ENCODE measurements around the gene GLUD2. TPM values are rescaled to one million over a fixed set of nuclear protein-coding genes. Genes with fewer than 3 reads are reported as not detected.
"Not testable (repeated sequence)": the region's sequence is repeated elsewhere in the genome, so short reads cannot be mapped to it uniquely, and the experiment has no call there.

The GLUD2 gene
- total RNA-seq (1.3 and 1.8 TPM in 2 replicates), polyA plus RNA-seq (0.67 and 0.80 TPM in 2 replicates), polyA minus RNA-seq (ENCODE audit: low replicate concordance) (0.67 TPM in 1 of 2 replicates, not detected in the other)
- polyA plus RNA-seq (2012) = 0.47 and 0.83 TPM in 2 replicates

DNA sequence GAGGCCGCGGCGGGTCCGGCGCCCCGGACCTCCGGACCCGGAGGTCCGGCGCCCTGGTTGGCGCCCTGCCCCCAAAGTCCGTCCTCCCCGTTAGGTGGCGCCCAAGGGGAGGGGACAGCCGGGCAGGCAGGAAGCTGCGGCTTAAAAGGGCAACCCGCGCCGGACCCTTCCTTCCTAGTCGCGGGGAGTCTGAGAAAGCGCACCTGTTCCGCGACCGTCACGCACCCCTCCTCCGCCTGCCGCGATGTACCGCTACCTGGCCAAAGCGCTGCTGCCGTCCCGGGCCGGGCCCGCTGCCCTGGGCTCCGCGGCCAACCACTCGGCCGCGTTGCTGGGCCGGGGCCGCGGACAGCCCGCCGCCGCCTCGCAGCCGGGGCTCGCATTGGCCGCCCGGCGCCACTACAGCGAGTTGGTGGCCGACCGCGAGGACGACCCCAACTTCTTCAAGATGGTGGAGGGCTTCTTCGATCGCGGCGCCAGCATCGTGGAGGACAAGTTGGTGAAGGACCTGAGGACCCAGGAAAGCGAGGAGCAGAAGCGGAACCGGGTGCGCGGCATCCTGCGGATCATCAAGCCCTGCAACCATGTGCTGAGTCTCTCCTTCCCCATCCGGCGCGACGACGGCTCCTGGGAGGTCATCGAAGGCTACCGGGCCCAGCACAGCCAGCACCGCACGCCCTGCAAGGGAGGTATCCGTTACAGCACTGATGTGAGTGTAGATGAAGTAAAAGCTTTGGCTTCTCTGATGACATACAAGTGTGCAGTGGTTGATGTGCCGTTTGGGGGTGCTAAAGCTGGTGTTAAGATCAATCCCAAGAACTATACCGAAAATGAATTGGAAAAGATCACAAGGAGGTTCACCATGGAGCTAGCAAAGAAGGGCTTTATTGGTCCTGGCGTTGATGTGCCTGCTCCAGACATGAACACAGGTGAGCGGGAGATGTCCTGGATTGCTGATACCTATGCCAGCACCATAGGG, at the start of gene GLUD2:
Gene GLUD2, plus strand, starts transcription at position 170 of the 979 bp plus-strand sequence. Its CDS starts 75 bp downstream, at position 245.
- H3K36me3 ChIP-seq (ENCODE audit: control insufficient read depth, insufficient read depth, low read length); H3K79me2 ChIP-seq (ENCODE audit: control insufficient read depth, insufficient read depth, low read length); H3K9ac ChIP-seq (ENCODE audit: insufficient read depth, low read length); H3K27ac ChIP-seq (ENCODE audit: insufficient read depth, low read length); H3K9me3 ChIP-seq (ENCODE audit: control insufficient read depth, insufficient read depth, low read depth, low read length); H3K4me1 ChIP-seq (ENCODE audit: control insufficient read depth, extremely low read depth, insufficient read depth, low read length); H3K4me2 ChIP-seq (ENCODE audit: extremely low read depth, insufficient read depth, low read length); H3K27me3 ChIP-seq (ENCODE audit: control insufficient read depth, insufficient read depth, low read length); H4K20me1 ChIP-seq (ENCODE audit: control insufficient read depth, extremely low read depth, insufficient read depth, low read length); H2AFZ ChIP-seq (ENCODE audit: low read length): not testable (repeated sequence)
- peak in 1 of 2 donors; percentile 26 for DNase-seq (ENCODE audit: low read depth in 2 of 2)
- H3K4me3 ChIP-seq (replicated peaks in 1 of 4; ENCODE audit: control extremely low read depth in 1 of 4, insufficient read depth in 1 of 4, low read depth in 3 of 4, low read length in 4 of 4) = peak within 1 kb of the TSS in 1 of 4 experiments; percentile 27

DNA sequence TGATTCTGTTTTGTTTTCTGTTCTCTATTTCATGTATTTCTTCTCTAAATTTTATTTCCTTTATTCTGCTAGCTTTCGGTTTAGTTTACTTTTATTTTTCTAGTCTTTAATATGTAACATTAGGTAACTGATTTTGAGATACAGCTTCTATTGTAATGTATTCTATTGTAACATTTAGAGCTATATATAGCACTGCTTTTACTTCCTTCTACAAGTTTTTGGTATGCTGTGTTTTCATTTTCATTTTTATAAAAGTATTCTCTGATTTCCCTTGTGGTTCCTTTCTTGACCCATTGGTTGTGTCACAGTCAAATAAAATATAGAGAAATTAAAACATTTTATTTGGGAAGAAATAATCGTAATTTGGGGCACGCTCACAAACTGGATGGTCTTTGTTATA, 48.0 kb upstream of the GLUD2 start:
- Histone ChIP-seq H3K4me3 (replicated peaks in 1 of 4; ENCODE audit: control extremely low read depth in 1 of 4, insufficient read depth in 1 of 4, low read depth in 3 of 4, low read length in 4 of 4) (no peak overlapping the region), H3K36me3 (ENCODE audit: control insufficient read depth, insufficient read depth, low read length) (no peaks in the 10 kb centered on the region), H4K20me1 (ENCODE audit: control insufficient read depth, extremely low read depth, insufficient read depth, low read length) (no peaks in the 10 kb centered on the region), H3K9ac (ENCODE audit: insufficient read depth, low read length) (no peak overlapping the region), H3K27ac (ENCODE audit: insufficient read depth, low read length) (no peak overlapping the region), H3K27me3 (ENCODE audit: control insufficient read depth, insufficient read depth, low read length) (no peaks in the 10 kb centered on the region), H3K4me2 (ENCODE audit: extremely low read depth, insufficient read depth, low read length) (no peak overlapping the region), H2AFZ (ENCODE audit: low read length) (no peak overlapping the region), H3K79me2 (ENCODE audit: control insufficient read depth, insufficient read depth, low read length) (no peaks in the 10 kb centered on the region), H3K9me3 (ENCODE audit: control insufficient read depth, insufficient read depth, low read depth, low read length) (no peaks in the 10 kb centered on the region), H3K4me1 (ENCODE audit: control insufficient read depth, extremely low read depth, insufficient read depth, low read length) (no peaks in the 10 kb centered on the region)
- TF ChIP-seq, protein P1, sequence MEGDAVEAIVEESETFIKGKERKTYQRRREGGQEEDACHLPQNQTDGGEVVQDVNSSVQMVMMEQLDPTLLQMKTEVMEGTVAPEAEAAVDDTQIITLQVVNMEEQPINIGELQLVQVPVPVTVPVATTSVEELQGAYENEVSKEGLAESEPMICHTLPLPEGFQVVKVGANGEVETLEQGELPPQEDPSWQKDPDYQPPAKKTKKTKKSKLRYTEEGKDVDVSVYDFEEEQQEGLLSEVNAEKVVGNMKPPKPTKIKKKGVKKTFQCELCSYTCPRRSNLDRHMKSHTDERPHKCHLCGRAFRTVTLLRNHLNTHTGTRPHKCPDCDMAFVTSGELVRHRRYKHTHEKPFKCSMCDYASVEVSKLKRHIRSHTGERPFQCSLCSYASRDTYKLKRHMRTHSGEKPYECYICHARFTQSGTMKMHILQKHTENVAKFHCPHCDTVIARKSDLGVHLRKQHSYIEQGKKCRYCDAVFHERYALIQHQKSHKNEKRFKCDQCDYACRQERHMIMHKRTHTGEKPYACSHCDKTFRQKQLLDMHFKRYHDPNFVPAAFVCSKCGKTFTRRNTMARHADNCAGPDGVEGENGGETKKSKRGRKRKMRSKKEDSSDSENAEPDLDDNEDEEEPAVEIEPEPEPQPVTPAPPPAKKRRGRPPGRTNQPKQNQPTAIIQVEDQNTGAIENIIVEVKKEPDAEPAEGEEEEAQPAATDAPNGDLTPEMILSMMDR (conservative IDR thresholded peaks at IDR 0.05 in 1 of 2, IDR thresholded peaks at IDR 0.05 in 1 of 2; ENCODE audit: low read depth in 1 of 2, low read length in 2 of 2) = no peak
- TF ChIP-seq EZH2 (IDR thresholded peaks at IDR 0.05; ENCODE audit: low read length, missing control alignments) = no peak
- DNase-seq (ENCODE audit: low read depth in 2 of 2) = no peak

DNA sequence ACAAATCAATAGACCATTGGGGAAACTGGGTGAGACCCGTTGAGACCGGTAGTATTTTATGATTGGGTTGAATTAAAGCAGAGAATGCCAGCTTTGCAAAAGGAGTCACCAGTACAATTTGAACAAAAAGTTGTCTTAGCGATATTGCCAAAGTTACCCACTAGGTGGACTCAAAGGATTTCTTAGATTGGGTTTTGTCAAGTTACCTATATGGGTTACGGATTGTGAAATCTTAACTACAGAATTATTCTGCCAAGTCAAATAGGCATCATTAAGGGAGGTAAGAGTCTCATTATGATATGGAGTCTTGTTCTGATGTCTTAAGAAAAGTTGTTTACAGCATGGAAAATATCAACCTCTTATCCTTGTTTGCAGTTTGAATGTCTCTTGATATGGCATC, 46.8 kb upstream of the GLUD2 start:
- Histone ChIP-seq H3K36me3 (ENCODE audit: control insufficient read depth, insufficient read depth, low read length) (no peaks in the 10 kb centered on the region), H3K79me2 (ENCODE audit: control insufficient read depth, insufficient read depth, low read length) (no peaks in the 10 kb centered on the region), H4K20me1 (ENCODE audit: control insufficient read depth, extremely low read depth, insufficient read depth, low read length) (no peaks in the 10 kb centered on the region), H3K4me3 (replicated peaks in 1 of 4; ENCODE audit: control extremely low read depth in 1 of 4, insufficient read depth in 1 of 4, low read depth in 3 of 4, low read length in 4 of 4) (no peak overlapping the region), H3K4me1 (ENCODE audit: control insufficient read depth, extremely low read depth, insufficient read depth, low read length) (no peaks in the 10 kb centered on the region), H3K9me3 (ENCODE audit: control insufficient read depth, insufficient read depth, low read depth, low read length) (no peaks in the 10 kb centered on the region), H3K27me3 (ENCODE audit: control insufficient read depth, insufficient read depth, low read length) (no peaks in the 10 kb centered on the region), H3K9ac (ENCODE audit: insufficient read depth, low read length) (no peak overlapping the region), H3K27ac (ENCODE audit: insufficient read depth, low read length) (no peak overlapping the region), H3K4me2 (ENCODE audit: extremely low read depth, insufficient read depth, low read length) (no peak overlapping the region), H2AFZ (ENCODE audit: low read length) (no peak overlapping the region)
- TF ChIP-seq, protein P1 (conservative IDR thresholded peaks at IDR 0.05 in 1 of 2, IDR thresholded peaks at IDR 0.05 in 1 of 2; ENCODE audit: low read depth in 1 of 2, low read length in 2 of 2) = no peak
- no peak for TF ChIP-seq EZH2 (IDR thresholded peaks at IDR 0.05; ENCODE audit: low read length, missing control alignments)
- peak in 1 of 2 donors; percentile 9 for DNase-seq (ENCODE audit: low read depth in 2 of 2)

Data from fibroblast of lung (primary cell).